Activated naive CD8-positive, alpha-beta T cell treated with anti-CD3 and anti-CD28 coated beads, Interleukin-2, amount 50 U/mL, for 24 hours (primary cell): Measurements from ENCODE around the gene HAUS3.

ENCODE experiments used
- ATAC-seq: fragments of 150-1000 bp; cut with Tn5 transposase; one replicate; pipeline ENCODE4 v1.10.0; 2021
- DNase-seq: peaks from one replicate; pipeline ENCODE4 v3.0.0; 2021
- H3K27ac Mint-ChIP-seq: one replicate; pipeline ENCODE4 v1.8.0; 2021; ENCODE audit warnings: mild to moderate bottlenecking, mixed read lengths
- H3K27me3 Mint-ChIP-seq: one replicate; pipeline ENCODE4 v1.8.0; 2021; ENCODE audit warnings: mixed read lengths
- H3K36me3 Mint-ChIP-seq: one replicate; pipeline ENCODE4 v1.8.0; 2021; ENCODE audit warnings: low read depth, mixed read lengths
- H3K4me1 Mint-ChIP-seq: one replicate; pipeline ENCODE4 v1.8.0; 2021; ENCODE audit warnings: mixed read lengths
- H3K4me3 Mint-ChIP-seq: one replicate; pipeline ENCODE4 v1.8.0; 2021; ENCODE audit warnings: mild to moderate bottlenecking, moderate library complexity, mixed read lengths
- H3K9me3 Mint-ChIP-seq: one replicate; pipeline ENCODE4 v1.8.0; 2021; ENCODE audit warnings: mixed read lengths

The HAUS3 gene

DNA sequence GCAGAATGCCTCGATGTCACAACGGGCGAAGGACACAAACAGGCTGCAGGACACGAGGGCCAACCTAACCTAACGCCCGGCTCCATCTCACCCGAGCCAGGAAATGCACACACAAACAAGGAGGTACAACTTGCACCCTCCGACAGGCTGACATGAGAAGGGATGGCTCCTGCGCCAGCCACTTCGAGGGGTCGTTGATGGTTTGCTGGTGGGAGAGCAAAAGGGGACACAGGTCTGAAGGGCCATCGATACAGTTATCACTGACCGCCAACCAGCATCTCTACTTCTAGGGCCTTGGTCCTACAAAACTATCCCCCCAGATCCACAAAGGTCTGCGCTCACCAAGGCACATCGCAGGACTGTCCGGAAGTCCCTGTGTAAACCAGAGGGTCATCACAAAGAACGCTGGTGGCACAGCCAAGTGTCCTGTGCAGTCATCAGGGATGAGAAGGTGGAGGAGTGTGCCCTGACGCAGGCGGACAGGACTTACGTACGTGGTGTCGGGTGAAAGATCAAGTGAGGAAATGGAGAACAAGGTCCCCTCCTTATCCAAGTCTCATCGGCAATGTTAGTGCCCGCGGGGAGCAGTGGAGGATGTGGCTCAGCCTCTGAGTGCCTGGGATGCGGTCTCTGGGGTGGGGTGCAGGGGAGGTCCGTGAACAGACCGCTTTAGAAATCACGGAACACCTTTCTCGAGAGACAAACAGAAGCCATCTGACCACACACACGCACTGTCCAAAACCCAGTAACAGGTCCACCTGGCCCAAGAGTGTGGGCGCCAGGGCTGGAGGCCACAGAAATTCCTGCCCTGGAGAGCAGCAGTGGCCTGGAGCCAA, 13.0 kb upstream of the HAUS3 start:
- ATAC-seq: no peak
- no peak overlapping the region for H3K27ac Mint-ChIP-seq

DNA sequence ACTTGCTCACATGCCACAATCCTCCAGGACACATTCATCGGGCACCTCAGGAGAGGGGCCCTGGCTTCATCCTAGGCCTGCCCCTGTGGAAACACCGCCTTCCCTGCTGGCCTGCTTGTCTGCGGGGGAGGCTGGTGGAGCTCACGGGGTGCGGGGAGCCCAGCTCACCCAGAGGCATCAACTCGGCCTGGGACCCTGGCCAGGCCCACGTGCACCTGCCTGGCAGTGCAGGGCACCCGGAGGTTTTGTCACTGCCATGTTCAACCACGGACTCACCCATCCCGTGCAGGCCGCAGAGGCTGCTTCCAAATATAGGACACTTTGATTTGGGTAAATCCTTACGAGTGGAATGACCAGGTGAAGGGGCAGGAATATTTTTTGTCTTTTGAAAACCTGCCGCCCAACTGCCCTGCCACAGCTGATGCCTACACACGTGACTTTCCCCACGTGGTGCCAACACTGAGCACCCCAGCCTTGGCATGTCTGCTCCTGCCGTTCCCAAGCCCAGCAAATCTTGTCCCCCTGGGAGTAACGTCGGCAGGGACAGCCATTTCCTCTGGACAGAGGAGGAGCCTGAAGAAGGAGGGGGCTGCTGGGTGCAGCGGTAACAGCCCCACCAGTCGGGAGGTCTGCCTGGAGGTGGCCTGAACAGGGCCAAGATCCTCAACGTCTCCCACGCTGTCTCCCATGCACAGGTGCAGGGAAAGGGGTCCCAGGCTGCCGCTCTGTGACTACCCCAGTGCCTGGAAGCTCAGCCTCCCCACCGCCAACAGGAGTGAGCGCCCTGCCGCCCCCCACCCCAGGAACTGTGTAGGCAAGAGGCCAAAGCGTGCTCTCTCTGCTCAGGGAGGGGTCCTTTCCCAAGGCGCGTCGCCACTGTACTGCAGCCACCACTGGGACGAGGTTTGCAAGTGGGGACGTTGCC, 11.5 kb upstream of the HAUS3 start:
- no peak for ATAC-seq

More for the DNA sequence above, 13.0 kb upstream of the HAUS3 start:
- no peaks in the 10 kb centered on the region for H3K36me3 Mint-ChIP-seq
- no peaks in the 10 kb centered on the region for H3K9me3 Mint-ChIP-seq
- H3K27me3 Mint-ChIP-seq: no peaks in the 10 kb centered on the region
- no peak overlapping the region for H3K4me3 Mint-ChIP-seq
- no peaks in the 10 kb centered on the region for H3K4me1 Mint-ChIP-seq
- no peak for DNase-seq

DNA sequence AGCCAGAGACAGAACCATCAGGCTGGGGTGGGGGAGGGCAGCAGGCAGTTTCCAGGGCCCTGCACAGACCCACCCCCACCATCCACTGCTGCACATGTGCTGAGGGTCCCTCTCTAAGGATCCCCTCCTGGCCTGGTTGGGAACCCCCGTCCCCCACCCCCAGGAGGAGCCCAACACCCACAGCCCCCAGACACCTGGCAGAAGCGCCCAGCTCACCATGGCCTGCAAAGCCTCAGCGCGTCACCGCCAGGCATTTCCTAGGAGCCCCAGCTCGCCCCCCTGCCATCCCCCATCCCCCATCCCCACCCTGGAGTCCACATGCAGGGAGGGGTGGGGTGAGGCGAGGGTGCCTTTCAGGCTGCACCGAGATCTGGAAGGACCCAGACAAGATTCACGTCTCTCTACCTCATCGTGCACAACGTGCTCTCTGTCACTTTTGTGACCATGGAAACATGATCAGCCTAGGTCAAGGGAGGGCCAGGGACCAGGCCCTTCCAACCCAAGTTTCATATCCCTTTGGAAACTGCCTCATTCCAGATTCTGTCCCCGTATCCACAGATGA, 10.7 kb upstream of the HAUS3 start:
- Mint-ChIP-seq H3K9me3 (no peaks in the 10 kb centered on the region), H3K4me1 (no peaks in the 10 kb centered on the region), H3K27me3 (no peaks in the 10 kb centered on the region), H3K36me3 (no peaks in the 10 kb centered on the region), H3K27ac (no peak overlapping the region), H3K4me3 (no peak overlapping the region)
- no peak for DNase-seq
- no peak for ATAC-seq

More for the DNA sequence above, 11.5 kb upstream of the HAUS3 start:
- H3K9me3 Mint-ChIP-seq: no peaks in the 10 kb centered on the region
- H3K4me3 Mint-ChIP-seq: no peak overlapping the region
- H3K27me3 Mint-ChIP-seq: no peaks in the 10 kb centered on the region
- no peak for DNase-seq
- no peak overlapping the region for H3K27ac Mint-ChIP-seq
- no peaks in the 10 kb centered on the region for H3K36me3 Mint-ChIP-seq
- H3K4me1 Mint-ChIP-seq: no peaks in the 10 kb centered on the region

- H3K4me1 Mint-ChIP-seq: no peaks in the 10 kb centered on the region
- H3K27ac Mint-ChIP-seq: no peak overlapping the region
- DNase-seq: no peak
- no peaks in the 10 kb centered on the region for H3K27me3 Mint-ChIP-seq
- no peak overlapping the region for H3K4me3 Mint-ChIP-seq
- no peaks in the 10 kb centered on the region for H3K36me3 Mint-ChIP-seq
- H3K9me3 Mint-ChIP-seq: no peaks in the 10 kb centered on the region
- no peak for ATAC-seq
Measured at GRCh38 chr4:2251795-2252529, 10.0 kb upstream of the HAUS3 start.

DNA sequence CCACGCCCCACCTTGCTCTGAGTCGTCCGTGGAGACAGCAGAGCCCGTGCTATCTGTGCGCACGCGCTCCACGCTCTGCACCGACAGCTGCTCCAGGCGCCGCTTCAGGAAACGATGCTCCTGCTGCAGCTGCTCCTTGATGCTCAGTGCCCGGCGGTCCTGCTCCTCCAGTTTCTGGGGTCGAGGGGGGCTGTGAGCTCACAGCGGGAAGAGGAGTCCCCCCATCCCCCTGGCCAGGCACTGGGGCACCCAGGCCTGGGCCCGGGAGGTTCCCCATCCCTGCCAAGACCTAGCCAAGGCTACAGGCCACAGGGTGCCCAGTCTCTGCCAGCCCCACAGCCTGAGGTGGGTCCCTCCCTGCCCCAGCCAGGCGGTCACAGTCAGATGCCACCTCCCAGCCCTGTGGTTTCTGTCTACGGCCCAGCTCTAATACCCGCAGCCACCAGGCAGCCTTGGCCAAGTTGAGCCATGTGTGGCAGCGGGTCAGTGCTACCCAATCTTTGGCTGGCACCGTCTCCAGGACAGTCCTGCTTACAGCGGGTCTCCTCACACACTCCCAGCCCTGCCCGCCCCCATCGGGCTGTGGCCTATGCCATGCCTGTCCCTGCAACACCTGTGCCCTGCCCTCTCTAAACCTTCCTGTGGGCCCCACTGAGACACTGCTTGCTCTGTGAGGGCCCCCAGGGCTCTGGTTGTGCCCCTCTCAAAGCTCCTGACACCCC, 9.3 kb upstream of the HAUS3 start:
- Mint-ChIP-seq H3K4me1 (no peaks in the 10 kb centered on the region), H3K27ac (no peak overlapping the region), H3K27me3 (no peaks in the 10 kb centered on the region), H3K36me3 (no peaks in the 10 kb centered on the region), H3K4me3 (no peak overlapping the region), H3K9me3 (no peaks in the 10 kb centered on the region)
- ATAC-seq: no peak
- no peak for DNase-seq

DNA sequence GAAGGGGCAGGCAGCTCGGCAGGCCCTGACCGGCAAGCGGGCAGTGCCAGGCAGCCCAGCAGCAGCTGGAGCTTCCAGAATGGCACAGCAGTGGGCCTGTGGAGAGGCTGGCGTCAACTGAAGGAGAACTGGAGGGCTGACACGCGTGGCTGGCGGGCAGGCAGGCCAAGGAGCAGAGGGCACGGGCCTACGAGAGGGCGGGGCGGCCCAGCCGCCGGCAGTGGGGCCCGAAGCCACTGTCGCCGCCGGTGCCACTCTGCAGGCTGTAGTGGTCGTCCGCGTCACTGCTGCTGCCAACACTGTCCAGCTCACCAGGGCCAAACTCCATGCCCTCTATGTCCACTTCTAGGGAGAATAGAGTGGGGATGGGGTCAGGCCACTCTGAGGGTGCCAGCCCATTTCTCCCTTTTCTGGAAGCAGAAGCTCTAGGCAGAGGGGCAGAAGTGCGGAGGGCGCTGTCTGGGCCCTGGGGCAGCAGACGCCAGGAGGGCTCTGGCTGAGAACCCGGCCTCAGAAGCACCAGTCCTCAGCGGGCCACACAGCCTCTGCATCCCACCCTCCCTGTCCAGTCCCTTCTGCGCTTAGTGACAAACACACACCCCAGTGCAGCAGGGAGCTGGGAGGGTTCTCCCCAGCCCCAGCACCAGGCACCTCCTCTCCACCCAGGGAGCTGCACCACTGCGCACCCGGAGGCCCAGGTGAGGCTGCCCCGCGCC, 8.6 kb upstream of the HAUS3 start:
- Mint-ChIP-seq H3K4me1 (peaks cover 1% of the 10 kb centered on the region), H3K9me3 (no peaks in the 10 kb centered on the region), H3K27ac (no peak overlapping the region), H3K4me3 (no peak overlapping the region), H3K36me3 (no peaks in the 10 kb centered on the region), H3K27me3 (no peaks in the 10 kb centered on the region)
- no peak for DNase-seq
- ATAC-seq: no peak

- ATAC-seq (no peak), DNase-seq (no peak)
- no peaks in the 10 kb centered on the region for H3K9me3 Mint-ChIP-seq
- H3K4me1 Mint-ChIP-seq: peaks cover 9% of the 10 kb centered on the region
- H3K4me3 Mint-ChIP-seq: no peak overlapping the region
- no peaks in the 10 kb centered on the region for H3K27me3 Mint-ChIP-seq
- H3K36me3 Mint-ChIP-seq: no peaks in the 10 kb centered on the region
- no peak overlapping the region for H3K27ac Mint-ChIP-seq
Measured at GRCh38 chr4:2249526-2250356, 7.8 kb upstream of the HAUS3 start.

DNA sequence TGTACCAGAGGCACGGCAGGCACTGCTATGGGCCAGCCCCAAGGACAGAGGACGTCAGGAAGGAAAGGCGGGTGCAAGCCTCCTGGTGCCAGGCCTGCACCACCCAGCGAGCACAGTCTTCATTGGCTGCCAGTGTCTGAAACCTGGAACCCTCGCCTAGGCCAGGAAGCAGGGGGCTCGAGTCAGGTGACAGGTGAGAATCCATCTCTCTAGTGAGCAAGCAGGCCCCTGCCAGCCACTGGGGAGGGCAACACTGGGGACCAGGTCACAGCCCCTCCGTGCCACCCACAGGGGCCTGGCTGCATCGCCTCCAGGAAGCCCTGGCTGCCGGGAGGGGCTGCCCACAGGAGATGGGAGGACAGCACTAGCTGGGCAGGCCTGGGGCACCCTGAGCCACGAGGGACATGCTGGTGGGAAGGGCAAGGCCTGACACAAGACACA, 6.9 kb upstream of the HAUS3 start:
- Mint-ChIP-seq H3K4me3 (no peak overlapping the region), H3K36me3 (no peaks in the 10 kb centered on the region), H3K27ac (no peak overlapping the region), H3K9me3 (no peaks in the 10 kb centered on the region), H3K27me3 (no peaks in the 10 kb centered on the region), H3K4me1 (peaks cover 10% of the 10 kb centered on the region)
- ATAC-seq: no peak
- no peak for DNase-seq

GRCh38 chr4:2248044-2248780, 6.3 kb upstream of the HAUS3 start:
- no peaks in the 10 kb centered on the region for H3K27me3 Mint-ChIP-seq
- H3K36me3 Mint-ChIP-seq: no peaks in the 10 kb centered on the region
- ATAC-seq: no peak
- H3K4me1 Mint-ChIP-seq: peaks cover 17% of the 10 kb centered on the region
- no peak overlapping the region for H3K4me3 Mint-ChIP-seq
- no peak for DNase-seq
- no peaks in the 10 kb centered on the region for H3K9me3 Mint-ChIP-seq
- no peak overlapping the region for H3K27ac Mint-ChIP-seq

- H3K9me3 Mint-ChIP-seq: no peaks in the 10 kb centered on the region
- no peak overlapping the region for H3K27ac Mint-ChIP-seq
- DNase-seq: no peak
- H3K4me3 Mint-ChIP-seq: no peak overlapping the region
- H3K36me3 Mint-ChIP-seq: no peaks in the 10 kb centered on the region
- H3K4me1 Mint-ChIP-seq: peaks cover 17% of the 10 kb centered on the region
- no peak for ATAC-seq
- no peaks in the 10 kb centered on the region for H3K27me3 Mint-ChIP-seq
Measured at GRCh38 chr4:2247128-2248043, 5.5 kb upstream of the HAUS3 start.

- Mint-ChIP-seq H3K4me1 (peaks cover 17% of the 10 kb centered on the region), H3K36me3 (no peaks in the 10 kb centered on the region), H3K27ac (no peak overlapping the region), H3K27me3 (no peaks in the 10 kb centered on the region), H3K9me3 (no peaks in the 10 kb centered on the region), H3K4me3 (no peak overlapping the region)
- no peak for DNase-seq
- ATAC-seq: no peak
Measured at GRCh38 chr4:2246384-2247127, 4.6 kb upstream of the HAUS3 start.
